CD14-positive monocyte (primary cell): ENCODE results near the gene ROBO2. TPM values are rescaled to one million over a fixed set of nuclear protein-coding genes. Genes with fewer than 3 reads are reported as not detected.

Experiments used
- DNase-seq, 3 donors: peaks; one replicate each; pipeline ENCODE4 v3.0.0-alpha.2; 2011 to 2022
- H2AFZ ChIP-seq: 2 replicates; pipeline ENCODE4 v1.6.0; 2012; ENCODE audit warnings: mild to moderate bottlenecking, low read depth, low read length, inconsistent platforms; ENCODE audit not compliant: insufficient read depth, poor library complexity, severe bottlenecking
- H3K27ac ChIP-seq, 2 donors: 1 replicate in 1 of 2; 2 replicates in 1 of 2; pipeline ENCODE4 v1.5.1; 2012 to 2013; ENCODE audit warnings: low read length in 2 of 2, control low read depth in 1 of 2, inconsistent platforms in 1 of 2, low read depth in 1 of 2, mild to moderate bottlenecking in 1 of 2
- H3K27me3 ChIP-seq, 2 donors: one replicate each; pipeline versions ENCODE4 v1.6.0 to v1.6.1; 2011 to 2013; ENCODE audit warnings: low read length in 2 of 2; ENCODE audit not compliant: control insufficient read depth in 2 of 2, insufficient read depth in 2 of 2
- H3K36me3 ChIP-seq, 2 donors: replicated peaks in 1 of 2; 1 replicate in 1 of 2; 2 replicates in 1 of 2; pipeline versions ENCODE4 v1.5.1 to v1.6.1; 2012 to 2013; ENCODE audit warnings: low read length in 2 of 2, control low read depth in 1 of 2, inconsistent platforms in 1 of 2, mild to moderate bottlenecking in 1 of 2; ENCODE audit not compliant: insufficient read depth in 2 of 2, control insufficient read depth in 1 of 2
- H3K4me1 ChIP-seq, 2 donors: 1 replicate in 1 of 2; 2 replicates in 1 of 2; pipeline versions ENCODE4 v1.5.1 to v1.6.1; 2012 to 2013; ENCODE audit warnings: low read length in 2 of 2, control low read depth in 1 of 2, inconsistent platforms in 1 of 2, mild to moderate bottlenecking in 1 of 2, moderate library complexity in 1 of 2; ENCODE audit not compliant: insufficient read depth in 2 of 2, control insufficient read depth in 1 of 2
- H3K4me2 ChIP-seq: replicated peaks from 2 replicates; pipeline ENCODE3; 2012; ENCODE audit warnings: low read length, moderate library complexity, mild to moderate bottlenecking; ENCODE audit not compliant: poor library complexity, severe bottlenecking; ENCODE audit errors: extremely low read depth
- H3K4me3 ChIP-seq, 3 experiments: fragments of 200-600 bp in 1 of 3; sonication (generic) in 1 of 3; replicated peaks in 1 of 3; 1 replicate in 2 of 3; 2 replicates in 1 of 3; pipeline ENCODE4 v1.5.1; 2011 to 2013; ENCODE audit warnings: low read length in 3 of 3, mild to moderate bottlenecking in 3 of 3, control low read depth in 2 of 3, low read depth in 2 of 3, inconsistent platforms in 1 of 3, moderate library complexity in 1 of 3
- H3K79me2 ChIP-seq: 2 replicates; pipeline ENCODE4 v1.6.0; 2012; ENCODE audit warnings: mild to moderate bottlenecking, control low read depth, inconsistent platforms, low read length, moderate library complexity; ENCODE audit not compliant: insufficient read depth
- H3K9ac ChIP-seq: 2 replicates; pipeline ENCODE4 v1.6.0; 2017; ENCODE audit warnings: low read length, mild to moderate bottlenecking; ENCODE audit not compliant: insufficient read depth, poor library complexity, severe bottlenecking
- H3K9me3 ChIP-seq, 2 donors: replicated peaks in 1 of 2; 1 replicate in 1 of 2; 2 replicates in 1 of 2; pipeline versions ENCODE4 v1.5.1 to v1.6.1; 2012 to 2013; ENCODE audit warnings: low read length in 2 of 2, control low read depth in 1 of 2; ENCODE audit not compliant: control insufficient read depth in 1 of 2, insufficient read depth in 1 of 2
- H4K20me1 ChIP-seq: 2 replicates; pipeline ENCODE4 v1.6.0; 2012; ENCODE audit warnings: mild to moderate bottlenecking, low read length, control low read depth, moderate library complexity; ENCODE audit not compliant: insufficient read depth
- H3K27ac Mint-ChIP-seq, 7 donors: one replicate each; pipeline ENCODE4 v1.8.0; 2020; ENCODE audit warnings: mild to moderate bottlenecking in 7 of 7, mixed read lengths in 7 of 7, moderate library complexity in 6 of 7, inconsistent platforms in 2 of 7
- H3K27me3 Mint-ChIP-seq, 3 donors: one replicate each; pipeline ENCODE4 v1.8.0; 2021 to 2022; ENCODE audit warnings: low read depth in 3 of 3, mild to moderate bottlenecking in 3 of 3, mixed read lengths in 3 of 3, moderate library complexity in 3 of 3, inconsistent platforms in 1 of 3
- H3K36me3 Mint-ChIP-seq, 2 donors: one replicate each; pipeline ENCODE4 v1.8.0; 2020; ENCODE audit warnings: mixed read lengths in 2 of 2, inconsistent platforms in 1 of 2, mild to moderate bottlenecking in 1 of 2
- H3K4me1 Mint-ChIP-seq: one replicate; pipeline ENCODE4 v1.8.0; 2020; ENCODE audit warnings: mild to moderate bottlenecking, mixed read lengths
- H3K4me3 Mint-ChIP-seq, 2 donors: one replicate each; pipeline ENCODE4 v1.8.0; 2020; ENCODE audit warnings: mild to moderate bottlenecking in 2 of 2, mixed read lengths in 2 of 2, moderate library complexity in 1 of 2
- H3K9me3 Mint-ChIP-seq, 7 donors: one replicate each; pipeline ENCODE4 v1.8.0; 2020 to 2022; ENCODE audit warnings: mixed read lengths in 7 of 7, mild to moderate bottlenecking in 6 of 7, moderate library complexity in 6 of 7, inconsistent platforms in 2 of 7
- CTCF ChIP-seq: fragments of 200-600 bp; IDR thresholded peaks from one replicate; pipeline ENCODE4 v1.8.0; 2022; ENCODE audit warnings: antibody characterized with exemption, mild to moderate bottlenecking
- WGBS: methylation state at CpG from one replicate; pipeline ENCODE4 v1.1.5; 2013; ENCODE audit warnings: missing lambda C conversion rate; ENCODE audit not compliant: insufficient coverage; 5-methylcytosine and 5-hydroxymethylcytosine counted together
- intact Hi-C, 2 donors: fragments of 100-400 bp; cut with micrococcal nuclease; formaldehyde crosslinking; loops; one replicate each; pipeline versions ENCODE4 v1.15.0 to v1.15.1; 2023
- polyA plus RNA-seq, 3 donors: library from polyadenylated mRNA; depleted of rRNA in 1 of 3; unstranded in 2 of 3; stranded (reverse) in 1 of 3; fragments of 300-500 nt in 2 of 3; fragments of >200 nt in 1 of 3; fragmentation: Illumina TruSeq in 2 of 3; gene quantifications; 1 replicate in 2 of 3; 2 replicates in 1 of 3; pipeline ENCODE4 v1.2.3, GENCODE V29; 2012 to 2021

The ROBO2 gene
- polyA plus RNA-seq, 3 donors: not detected

GRCh38 chr3:77491961-77492360 is 452.1 kb downstream of the ROBO2 start:
- Mint-ChIP-seq H3K27ac (no peak overlapping the region), H3K4me3 (no peak overlapping the region), H3K36me3 (no peaks in the 10 kb centered on the region), H3K9me3 (peaks cover 0 to 7% (median 2%) of the 10 kb centered on the region in 7 donors), H3K4me1 (no peaks in the 10 kb centered on the region), H3K27me3 (no peaks in the 10 kb centered on the region)
- no peaks in the 10 kb centered on the region for H3K36me3 ChIP-seq
- H3K27me3 ChIP-seq: no peaks in the 10 kb centered on the region
- no peak overlapping the region for H3K9ac ChIP-seq
- H3K4me2 ChIP-seq: no peak overlapping the region
- H3K79me2 ChIP-seq: no peaks in the 10 kb centered on the region
- intact Hi-C loops: no loop called here
- H3K4me1 ChIP-seq: no peaks in the 10 kb centered on the region
- TF ChIP-seq CTCF: no peak
- no peak for DNase-seq
- H3K27ac ChIP-seq: no peak overlapping the region
- no CpG with 5 or more reads among the region's 1 CpG for WGBS
- no peak overlapping the region for H3K4me3 ChIP-seq
- no peak overlapping the region for H2AFZ ChIP-seq
- H3K9me3 ChIP-seq: peaks cover 0 to 5% of the 10 kb centered on the region in 2 donors
- H4K20me1 ChIP-seq: no peaks in the 10 kb centered on the region

GRCh38 chr3:77500721-77501120 is 460.8 kb downstream of the ROBO2 start:
- H2AFZ ChIP-seq: no peak overlapping the region

More at GRCh38 chr3:77500721-77501120, 460.8 kb downstream of the ROBO2 start:
- intact Hi-C loops: no loop called here
- DNase-seq: no peak
- Mint-ChIP-seq H3K9me3 (no peaks in the 10 kb centered on the region), H3K27me3 (no peaks in the 10 kb centered on the region), H3K4me3 (no peak overlapping the region), H3K36me3 (no peaks in the 10 kb centered on the region), H3K27ac (peak overlapping the region in 1 of 7 donors; percentile 16), H3K4me1 (no peaks in the 10 kb centered on the region)
- Histone ChIP-seq H3K36me3 (no peaks in the 10 kb centered on the region), H3K4me2 (no peak overlapping the region), H3K27ac (no peak overlapping the region), H3K4me3 (no peak overlapping the region), H3K79me2 (no peaks in the 10 kb centered on the region), H3K9me3 (no peaks in the 10 kb centered on the region), H4K20me1 (no peaks in the 10 kb centered on the region), H3K9ac (no peak overlapping the region), H3K4me1 (no peaks in the 10 kb centered on the region), H3K27me3 (no peaks in the 10 kb centered on the region)
- TF ChIP-seq CTCF: no peak
- 60% methylated on average over 1 of the region's 2 CpGs for WGBS
